NCI-H2196 (cell line): ENCODE data around the gene SETX.

Source experiments
- DNase-seq: peaks from one replicate; lab custom pipeline; 2025; ENCODE audit not compliant: unreplicated experiment; lab: John Stamatoyannopoulos, UW

Gene SETX

GRCh38 chr9:132241840-132242620 is 112.8 kb downstream of the SETX start:
- no peak for DNase-seq

- no peak for DNase-seq
Observed at GRCh38 chr9:132241483-132241839, 113.3 kb downstream of the SETX start.

- peak; percentile 95 for DNase-seq
Observed at GRCh38 chr9:132240841-132241482, 113.8 kb downstream of the SETX start.

GRCh38 chr9:132239999-132240840 is 114.6 kb downstream of the SETX start:
- DNase-seq, result no peak

GRCh38 chr9:132239518-132239917 is 115.3 kb downstream of the SETX start:
- no peak for DNase-seq

GRCh38 chr9:132238992-132239391 is 115.8 kb downstream of the SETX start:
- DNase-seq, result no peak

GRCh38 chr9:132238026-132238972 is 116.5 kb downstream of the SETX start:
- DNase-seq, result no peak

- no peak for DNase-seq
Observed at GRCh38 chr9:132237481-132237880, 117.3 kb downstream of the SETX start.

GRCh38 chr9:132236662-132237311 is 118.0 kb downstream of the SETX start:
- no peak for DNase-seq

- peak; percentile 91 for DNase-seq
Observed at GRCh38 chr9:132235894-132236661, 118.7 kb downstream of the SETX start.

GRCh38 chr9:132235125-132235524 is 119.7 kb downstream of the SETX start:
- DNase-seq, result no peak

- DNase-seq, result no peak
Observed at GRCh38 chr9:132234535-132234934, 120.3 kb downstream of the SETX start.

- no peak for DNase-seq
Observed at GRCh38 chr9:132233138-132233537, 121.6 kb downstream of the SETX start.

GRCh38 chr9:132232522-132232921 is 122.3 kb downstream of the SETX start:
- no peak for DNase-seq

- no peak for DNase-seq
Observed at GRCh38 chr9:132231019-132231701, 123.6 kb downstream of the SETX start.

- no peak for DNase-seq
Observed at GRCh38 chr9:132230605-132231004, 124.2 kb downstream of the SETX start.

- DNase-seq, result no peak
Observed at GRCh38 chr9:132228062-132228461, 126.7 kb downstream of the SETX start.

- no peak for DNase-seq
Observed at GRCh38 chr9:132226571-132227430, 128.0 kb downstream of the SETX start.
